Right atrium auricular region (tissue), 2 donors: ENCODE data around the gene KCNJ2. TPM values are rescaled to one million over a fixed set of nuclear protein-coding genes. Genes with fewer than 3 reads are reported as not detected.

ENCODE experiments used
- DNase-seq: peaks from one replicate; pipeline ENCODE4 v3.0.0-alpha.2; 2019; ENCODE audit warnings: low spot score
- H3K27ac ChIP-seq, 2 donors: fragments of 200-600 bp; sonication (generic); 1 replicate in 1 of 2; 2 replicates in 1 of 2; pipeline ENCODE4 v1.5.1; 2016 to 2019
- H3K27me3 ChIP-seq, 2 donors: fragments of 200-600 bp; sonication (generic); one replicate each; pipeline versions ENCODE4 v1.5.1 to v1.6.0; 2017 to 2019
- H3K36me3 ChIP-seq: fragments of 200-600 bp; sonication (generic); one replicate; pipeline ENCODE4 v1.5.1; 2016
- H3K4me1 ChIP-seq, 2 donors: fragments of 200-600 bp; sonication (generic); one replicate each; pipeline versions ENCODE4 v1.5.1 to v1.6.0; 2017 to 2019
- H3K4me3 ChIP-seq, 2 donors: fragments of 200-600 bp; sonication (generic); 1 replicate in 1 of 2; 2 replicates in 1 of 2; pipeline ENCODE4 v1.5.1; 2017 to 2019; ENCODE audit warnings: mild to moderate bottlenecking in 1 of 2, moderate library complexity in 1 of 2
- H3K9me3 ChIP-seq, 2 donors: fragments of 200-600 bp; sonication (generic); one replicate each; pipeline ENCODE4 v1.5.1; 2019
- total RNA-seq, 2 donors: library from RNA; depleted of rRNA; stranded (reverse); fragments of >200 nt; gene quantifications; one replicate each; pipeline ENCODE4 v1.1.0, GENCODE V29; 2016
- TF ChIP-seq, protein P1 (sequence below), 2 donors: fragments of 200-600 bp; sonication (generic); IDR thresholded peaks; one replicate each; pipeline ENCODE4 v1.5.1; 2019; ENCODE audit warnings: antibody characterized with exemption in 2 of 2

Gene KCNJ2
- total RNA-seq, 2 donors from 2014 or later, result 7.2 to 10.7 TPM

- Histone ChIP-seq H3K9me3 (no peaks in the 10 kb centered on the region), H3K27me3 (no peaks in the 10 kb centered on the region), H3K4me3 (no peak overlapping the region), H3K4me1 (no peaks in the 10 kb centered on the region), H3K27ac (no peak overlapping the region), H3K36me3 (no peaks in the 10 kb centered on the region)
- DNase-seq, result no peak
- TF ChIP-seq, protein P1, sequence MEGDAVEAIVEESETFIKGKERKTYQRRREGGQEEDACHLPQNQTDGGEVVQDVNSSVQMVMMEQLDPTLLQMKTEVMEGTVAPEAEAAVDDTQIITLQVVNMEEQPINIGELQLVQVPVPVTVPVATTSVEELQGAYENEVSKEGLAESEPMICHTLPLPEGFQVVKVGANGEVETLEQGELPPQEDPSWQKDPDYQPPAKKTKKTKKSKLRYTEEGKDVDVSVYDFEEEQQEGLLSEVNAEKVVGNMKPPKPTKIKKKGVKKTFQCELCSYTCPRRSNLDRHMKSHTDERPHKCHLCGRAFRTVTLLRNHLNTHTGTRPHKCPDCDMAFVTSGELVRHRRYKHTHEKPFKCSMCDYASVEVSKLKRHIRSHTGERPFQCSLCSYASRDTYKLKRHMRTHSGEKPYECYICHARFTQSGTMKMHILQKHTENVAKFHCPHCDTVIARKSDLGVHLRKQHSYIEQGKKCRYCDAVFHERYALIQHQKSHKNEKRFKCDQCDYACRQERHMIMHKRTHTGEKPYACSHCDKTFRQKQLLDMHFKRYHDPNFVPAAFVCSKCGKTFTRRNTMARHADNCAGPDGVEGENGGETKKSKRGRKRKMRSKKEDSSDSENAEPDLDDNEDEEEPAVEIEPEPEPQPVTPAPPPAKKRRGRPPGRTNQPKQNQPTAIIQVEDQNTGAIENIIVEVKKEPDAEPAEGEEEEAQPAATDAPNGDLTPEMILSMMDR (IDR thresholded peaks at IDR 0.05), result no peak
Observed at GRCh38 chr17:70204431-70204830, 35.1 kb downstream of the KCNJ2 start.

DNA sequence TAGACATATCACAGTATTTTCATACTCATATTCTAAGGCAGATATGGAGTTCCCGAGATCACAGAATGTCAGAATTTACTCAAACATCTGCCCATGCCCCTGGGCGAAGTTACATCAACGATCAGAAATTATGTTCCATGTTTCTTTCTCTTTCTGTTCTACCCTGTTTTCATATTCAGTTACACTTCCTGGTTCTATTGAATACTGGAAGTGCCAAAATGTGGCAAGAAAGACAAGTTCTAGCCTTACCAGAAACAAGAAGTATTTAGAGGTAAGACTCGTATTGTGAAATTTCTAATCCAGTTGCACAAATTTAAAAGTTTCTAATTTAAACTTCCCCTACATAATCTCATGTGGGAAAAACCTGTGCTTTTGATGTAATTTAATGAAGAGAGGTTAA is 36.1 kb downstream of the KCNJ2 start:
- no peaks in the 10 kb centered on the region for H3K4me1 ChIP-seq
- no peak for DNase-seq
- no peaks in the 10 kb centered on the region for H3K36me3 ChIP-seq
- no peak overlapping the region for H3K27ac ChIP-seq
- no peaks in the 10 kb centered on the region for H3K27me3 ChIP-seq
- no peaks in the 10 kb centered on the region for H3K9me3 ChIP-seq
- no peak overlapping the region for H3K4me3 ChIP-seq
- TF ChIP-seq, protein P1 (IDR thresholded peaks at IDR 0.05), result no peak

DNA sequence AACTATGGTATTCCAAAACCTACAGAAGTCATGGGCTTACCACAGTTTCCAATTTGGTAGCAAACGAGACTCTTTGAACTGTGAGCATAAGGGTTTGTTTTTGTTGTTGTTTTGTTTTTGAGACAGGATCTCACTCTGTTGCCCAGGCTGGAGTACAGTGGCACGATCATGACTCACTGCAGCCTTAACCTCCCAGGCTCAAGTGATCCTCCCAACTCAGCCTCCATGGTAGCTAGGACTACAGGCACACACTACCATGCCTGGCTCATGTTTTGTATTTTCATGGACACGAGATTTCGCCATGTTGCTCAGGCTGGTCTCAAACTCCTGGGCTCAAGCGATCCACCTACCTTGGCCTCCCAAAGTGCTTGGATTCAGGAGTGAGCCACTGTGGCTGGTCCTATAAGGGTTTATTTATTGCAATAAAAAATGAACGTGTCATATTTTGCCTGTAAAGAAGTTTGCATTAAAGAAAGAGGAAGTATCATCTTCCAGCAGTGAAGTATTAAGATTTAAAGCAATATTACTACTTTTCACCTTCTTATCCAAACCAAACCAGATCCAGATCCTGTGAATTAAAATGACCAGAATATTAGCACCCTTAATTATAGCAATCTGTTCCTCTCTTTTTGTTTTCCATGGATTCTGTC is 37.2 kb downstream of the KCNJ2 start:
- no peaks in the 10 kb centered on the region for H3K4me1 ChIP-seq
- no peaks in the 10 kb centered on the region for H3K36me3 ChIP-seq
- TF ChIP-seq, protein P1 (IDR thresholded peaks at IDR 0.05), result no peak
- no peak for DNase-seq
- H3K27me3 ChIP-seq, result no peaks in the 10 kb centered on the region
- no peak overlapping the region for H3K4me3 ChIP-seq
- H3K27ac ChIP-seq, result no peak overlapping the region
- no peaks in the 10 kb centered on the region for H3K9me3 ChIP-seq

GRCh38 chr17:70207184-70207583 is 37.9 kb downstream of the KCNJ2 start:
- H3K9me3 ChIP-seq, result no peaks in the 10 kb centered on the region
- TF ChIP-seq, protein P1 (IDR thresholded peaks at IDR 0.05), result no peak
- no peaks in the 10 kb centered on the region for H3K36me3 ChIP-seq
- H3K27ac ChIP-seq, result no peak overlapping the region
- H3K4me3 ChIP-seq, result no peak overlapping the region
- DNase-seq, result no peak
- H3K4me1 ChIP-seq, result no peaks in the 10 kb centered on the region
- H3K27me3 ChIP-seq, result no peaks in the 10 kb centered on the region

- Histone ChIP-seq H3K27ac (no peak overlapping the region), H3K9me3 (no peaks in the 10 kb centered on the region), H3K4me1 (no peaks in the 10 kb centered on the region), H3K36me3 (no peaks in the 10 kb centered on the region), H3K27me3 (no peaks in the 10 kb centered on the region), H3K4me3 (no peak overlapping the region)
- TF ChIP-seq, protein P1 (IDR thresholded peaks at IDR 0.05), result no peak
- no peak for DNase-seq
Observed at GRCh38 chr17:70208080-70208794, 38.9 kb downstream of the KCNJ2 start.
